ENCODE measurements around the gene DNAL1. TPM values are rescaled to one million over a fixed set of nuclear protein-coding genes. Genes with fewer than 3 reads are reported as not detected.
A peak's percentile ranks its signal among the peaks of the same experiment; 100 is the strongest.

The DNAL1 gene
- total and polyA plus RNA-seq, 10 of the 15 experiments (the other 5 are each of a cell fraction or from before 2014, with no cell fraction given), result 2.4 to 18.2 (median 7.4) TPM

- no peak for DNase-seq (ENCODE audit: low read depth, low spot score)
- Histone ChIP-seq H2AFZ (ENCODE audit: control insufficient read depth, low read depth, low read length) (no peak overlapping the region), H3K27ac (ENCODE audit: control insufficient read depth, insufficient read depth) (peak overlapping the region; percentile 29), H3K27me3 (replicated peaks in 1 of 2; ENCODE audit: control insufficient read depth in 2 of 2, insufficient read depth in 2 of 2, low read length in 1 of 2) (no peaks in the 10 kb centered on the region), H3K36me3 (ENCODE audit: control insufficient read depth in 2 of 2, insufficient read depth in 2 of 2, low read length in 1 of 2) (peaks cover 8 to 21% of the 10 kb centered on the region in 2 experiments), H3K79me2 (ENCODE audit: control insufficient read depth, insufficient read depth, low read length) (peaks cover 100% of the 10 kb centered on the region), H3K4me2 (ENCODE audit: control insufficient read depth, insufficient read depth) (peak overlapping the region; percentile 5), H3K9ac (ENCODE audit: control insufficient read depth, insufficient read depth, low read length) (no peak overlapping the region), H3K4me3 (peak overlapping the region; percentile 33), H3K9me3 (replicated peaks; ENCODE audit: control insufficient read depth, insufficient read depth, low read length) (no peaks in the 10 kb centered on the region), H4K20me1 (ENCODE audit: control insufficient read depth, insufficient read depth) (peaks cover 40% of the 10 kb centered on the region), H3K4me1 (ENCODE audit: control insufficient read depth, insufficient read depth, low read length) (peaks cover 90% of the 10 kb centered on the region)
- SMC1A ChIA-PET (ENCODE audit: uncharacterized antibody, unreplicated experiment), result interaction anchor here (0.7 to 6.7 kb wide), 8 partner anchors 8 to 55 kb away, joined by 3 to 60 read pairs (median 3); no protein-coding TSS in a partner anchor
- in situ Hi-C loops (cut with MboI) (loop anchor here (25.0 kb wide), 1 partner anchor 291 kb away; no protein-coding TSS in a partner anchor), intact Hi-C loops (cut with micrococcal nuclease; ENCODE audit: unreplicated experiment) (no loop called here)
- POLR2A ChIA-PET, result interaction anchor here (0.6 to 6.7 kb wide), 5 partner anchors 6 to 136 kb away, joined by 3 to 54 read pairs (median 4); no protein-coding TSS in a partner anchor
- RAD21 ChIA-PET (ENCODE audit: unreplicated experiment), result interaction anchor here (0.7 to 8.5 kb wide), 8 partner anchors 9 to 80 kb away, joined by 3 to 114 read pairs (median 4); a partner anchor contains a TSS
- BruUV-seq (replicated peaks), result no TSS peak
- 17% methylated on average over 6 of the region's 6 CpGs for WGBS (ENCODE audit: insufficient coverage, insufficient replicate concordance, low lambda C conversion rate, missing lambda C conversion rate)
- no peak for FAIRE-seq
- peak; percentile 13 for ATAC-seq
- CTCF ChIA-PET, result interaction anchor here (0.8 to 21.0 kb wide), 7 partner anchors 9 to 1233 kb away, joined by 3 to 288 read pairs (median 7); a partner anchor contains a TSS
- TF ChIP-seq POLR2AphosphoS5 (IDR thresholded peaks at IDR 0.05; ENCODE audit: low read length) (no peak), TCF12 (IDR thresholded peaks at IDR 0.05; ENCODE audit: low read depth, low read length) (no peak), SKIL (IDR thresholded peaks at IDR 0.05; ENCODE audit: low read depth, poor library complexity, severe bottlenecking) (no peak), POU2F2 (IDR thresholded peaks at IDR 0.05; ENCODE audit: borderline replicate concordance, low read depth, low read length) (no peak), NFIC (IDR thresholded peaks at IDR 0.05; ENCODE audit: low read depth, low read length) (no peak), MEF2B (IDR thresholded peaks at IDR 0.05; ENCODE audit: partially characterized antibody, poor library complexity, severe bottlenecking) (peak; percentile 53), CTCF (IDR thresholded peaks at IDR 0.05 in 2 of 3, conservative IDR thresholded peaks at IDR 0.05 in 1 of 3; ENCODE audit: control insufficient read depth in 2 of 3, extremely low read depth in 1 of 3, insufficient read depth in 1 of 3, low read depth in 3 of 3, low read length in 3 of 3) (peak in 2 of 3 experiments; percentile 15 to 16; a peak in 3 of 6 replicates), CREM (IDR thresholded peaks at IDR 0.05; ENCODE audit: low read depth) (no peak), RAD21 (IDR thresholded peaks at IDR 0.05; ENCODE audit: insufficient read depth, low read depth, low read length) (peak; percentile 39), HDGF (IDR thresholded peaks at IDR 0.05) (no peak), USF2 (IDR thresholded peaks at IDR 0.05; ENCODE audit: borderline replicate concordance, low read depth, low read length) (no peak)
- TF ChIP-seq, protein P1, sequence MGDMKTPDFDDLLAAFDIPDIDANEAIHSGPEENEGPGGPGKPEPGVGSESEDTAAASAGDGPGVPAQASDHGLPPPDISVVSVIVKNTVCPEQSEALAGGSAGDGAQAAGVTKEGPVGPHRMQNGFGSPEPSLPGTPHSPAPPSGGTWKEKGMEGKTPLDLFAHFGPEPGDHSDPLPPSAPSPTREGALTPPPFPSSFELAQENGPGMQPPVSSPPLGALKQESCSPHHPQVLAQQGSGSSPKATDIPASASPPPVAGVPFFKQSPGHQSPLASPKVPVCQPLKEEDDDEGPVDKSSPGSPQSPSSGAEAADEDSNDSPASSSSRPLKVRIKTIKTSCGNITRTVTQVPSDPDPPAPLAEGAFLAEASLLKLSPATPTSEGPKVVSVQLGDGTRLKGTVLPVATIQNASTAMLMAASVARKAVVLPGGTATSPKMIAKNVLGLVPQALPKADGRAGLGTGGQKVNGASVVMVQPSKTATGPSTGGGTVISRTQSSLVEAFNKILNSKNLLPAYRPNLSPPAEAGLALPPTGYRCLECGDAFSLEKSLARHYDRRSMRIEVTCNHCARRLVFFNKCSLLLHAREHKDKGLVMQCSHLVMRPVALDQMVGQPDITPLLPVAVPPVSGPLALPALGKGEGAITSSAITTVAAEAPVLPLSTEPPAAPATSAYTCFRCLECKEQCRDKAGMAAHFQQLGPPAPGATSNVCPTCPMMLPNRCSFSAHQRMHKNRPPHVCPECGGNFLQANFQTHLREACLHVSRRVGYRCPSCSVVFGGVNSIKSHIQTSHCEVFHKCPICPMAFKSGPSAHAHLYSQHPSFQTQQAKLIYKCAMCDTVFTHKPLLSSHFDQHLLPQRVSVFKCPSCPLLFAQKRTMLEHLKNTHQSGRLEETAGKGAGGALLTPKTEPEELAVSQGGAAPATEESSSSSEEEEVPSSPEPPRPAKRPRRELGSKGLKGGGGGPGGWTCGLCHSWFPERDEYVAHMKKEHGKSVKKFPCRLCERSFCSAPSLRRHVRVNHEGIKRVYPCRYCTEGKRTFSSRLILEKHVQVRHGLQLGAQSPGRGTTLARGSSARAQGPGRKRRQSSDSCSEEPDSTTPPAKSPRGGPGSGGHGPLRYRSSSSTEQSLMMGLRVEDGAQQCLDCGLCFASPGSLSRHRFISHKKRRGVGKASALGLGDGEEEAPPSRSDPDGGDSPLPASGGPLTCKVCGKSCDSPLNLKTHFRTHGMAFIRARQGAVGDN (IDR thresholded peaks at IDR 0.05), result no peak
Measured at GRCh38 chr14:73746520-73747378, 102.0 kb downstream of the DNAL1 start.

Data from GM12878 (cell line).